Tibial nerve (tissue), 4 donors: ENCODE measurements around the gene ANAPC10. TPM values are rescaled to one million over a fixed set of nuclear protein-coding genes. Genes with fewer than 3 reads are reported as not detected.

Experiments
- DNase-seq, 2 donors: peaks; one replicate each; pipeline ENCODE4 v3.0.0-alpha.2; 2019; ENCODE audit warnings: low spot score in 2 of 2
- H3K27ac ChIP-seq, 4 donors: fragments of 200-600 bp; sonication (generic) in 3 of 4; one replicate each; pipeline ENCODE4 v1.5.1; 2017 to 2019; ENCODE audit warnings: mild to moderate bottlenecking in 1 of 4
- H3K27me3 ChIP-seq, 2 donors: fragments of 200-600 bp; sonication (generic) in 1 of 2; one replicate each; pipeline versions ENCODE4 v1.5.1 to v1.6.0; 2017 to 2019
- H3K36me3 ChIP-seq, 3 donors: fragments of 200-600 bp; sonication (generic); one replicate each; pipeline ENCODE4 v1.5.1; 2018 to 2019
- H3K4me1 ChIP-seq, 4 donors: fragments of 200-600 bp; sonication (generic) in 3 of 4; one replicate each; pipeline ENCODE4 v1.5.1; 2017 to 2019
- H3K4me3 ChIP-seq, 4 donors: fragments of 200-600 bp; sonication (generic) in 3 of 4; one replicate each; pipeline ENCODE4 v1.5.1; 2017 to 2019; ENCODE audit warnings: mild to moderate bottlenecking in 1 of 4, moderate library complexity in 1 of 4
- H3K9me3 ChIP-seq, 4 donors: fragments of 200-600 bp; sonication (generic) in 3 of 4; one replicate each; pipeline ENCODE4 v1.5.1; 2017 to 2019
- EP300 ChIP-seq, 2 donors: sonication (generic); formaldehyde crosslinking; IDR thresholded peaks; one replicate each; pipeline ENCODE4 v1.6.1; 2017; ENCODE audit warnings: antibody characterized with exemption in 2 of 2, mild to moderate bottlenecking in 1 of 2
- POLR2A ChIP-seq, 2 donors: fragments of 450-650 bp; IDR thresholded peaks; one replicate each; pipeline ENCODE4 v1.6.1; 2017; ENCODE audit warnings: antibody characterized with exemption in 2 of 2, mild to moderate bottlenecking in 2 of 2, moderate library complexity in 2 of 2
- WGBS, 2 donors: methylation state at CpG; one replicate each; pipeline ENCODE4 v1.1.5; 2018; 5-methylcytosine and 5-hydroxymethylcytosine counted together
- total RNA-seq, 4 donors: library from RNA; depleted of rRNA; stranded (reverse); fragments of >200 nt; gene quantifications; one replicate each; pipeline ENCODE4 v1.1.0, GENCODE V29; 2016
- TF ChIP-seq, protein P1 (sequence below), 5 experiments: fragments of 200-600 bp in 3 of 5; fragments of 450-650 bp in 2 of 5; sonication (generic) in 3 of 5; IDR thresholded peaks; one replicate each; pipeline ENCODE4 v1.5.1; 2016 to 2019; ENCODE audit warnings: antibody characterized with exemption in 5 of 5, mild to moderate bottlenecking in 3 of 5, moderate library complexity in 2 of 5

ANAPC10 gene
- total RNA-seq, 4 donors from 2014 or later = 15.7 to 44.2 (median 21.9) TPM

DNA sequence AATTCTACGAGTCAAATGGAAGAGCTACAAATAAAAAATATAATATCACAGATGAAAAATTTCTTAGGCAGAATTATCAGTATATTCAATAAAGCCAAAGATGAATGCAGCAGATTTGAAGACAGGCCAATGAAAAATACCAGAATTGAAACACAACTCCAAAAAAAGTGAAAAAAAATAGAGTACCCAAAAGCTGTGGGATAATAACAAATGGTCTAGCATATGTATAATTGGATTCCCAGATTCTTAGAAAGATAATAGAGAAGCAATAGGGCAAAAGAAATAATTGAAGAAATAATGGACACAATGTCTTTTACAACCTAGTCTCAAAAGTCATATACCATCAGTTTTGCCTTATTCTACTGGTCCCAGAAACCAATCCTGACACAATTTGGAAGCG is 4.4 kb downstream of the ANAPC10 start:
- 98 to 100% methylated on average over 2 of the region's 2 CpGs for WGBS, 2 donors
- TF ChIP-seq, protein P1, sequence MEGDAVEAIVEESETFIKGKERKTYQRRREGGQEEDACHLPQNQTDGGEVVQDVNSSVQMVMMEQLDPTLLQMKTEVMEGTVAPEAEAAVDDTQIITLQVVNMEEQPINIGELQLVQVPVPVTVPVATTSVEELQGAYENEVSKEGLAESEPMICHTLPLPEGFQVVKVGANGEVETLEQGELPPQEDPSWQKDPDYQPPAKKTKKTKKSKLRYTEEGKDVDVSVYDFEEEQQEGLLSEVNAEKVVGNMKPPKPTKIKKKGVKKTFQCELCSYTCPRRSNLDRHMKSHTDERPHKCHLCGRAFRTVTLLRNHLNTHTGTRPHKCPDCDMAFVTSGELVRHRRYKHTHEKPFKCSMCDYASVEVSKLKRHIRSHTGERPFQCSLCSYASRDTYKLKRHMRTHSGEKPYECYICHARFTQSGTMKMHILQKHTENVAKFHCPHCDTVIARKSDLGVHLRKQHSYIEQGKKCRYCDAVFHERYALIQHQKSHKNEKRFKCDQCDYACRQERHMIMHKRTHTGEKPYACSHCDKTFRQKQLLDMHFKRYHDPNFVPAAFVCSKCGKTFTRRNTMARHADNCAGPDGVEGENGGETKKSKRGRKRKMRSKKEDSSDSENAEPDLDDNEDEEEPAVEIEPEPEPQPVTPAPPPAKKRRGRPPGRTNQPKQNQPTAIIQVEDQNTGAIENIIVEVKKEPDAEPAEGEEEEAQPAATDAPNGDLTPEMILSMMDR (IDR thresholded peaks at IDR 0.05) = no peak
- no peak for TF ChIP-seq EP300 (IDR thresholded peaks at IDR 0.05)
- no peak for TF ChIP-seq POLR2A (IDR thresholded peaks at IDR 0.05)
- Histone ChIP-seq H3K27ac (no peak overlapping the region), H3K4me3 (no peak overlapping the region), H3K4me1 (peaks cover 0 to 20% (median 11%) of the 10 kb centered on the region in 4 donors), H3K27me3 (no peaks in the 10 kb centered on the region), H3K9me3 (peaks cover 0 to 8% (median 0%) of the 10 kb centered on the region in 4 donors), H3K36me3 (peaks cover 0 to 60% (median 0%) of the 10 kb centered on the region in 3 donors)
- no peak for DNase-seq

DNA sequence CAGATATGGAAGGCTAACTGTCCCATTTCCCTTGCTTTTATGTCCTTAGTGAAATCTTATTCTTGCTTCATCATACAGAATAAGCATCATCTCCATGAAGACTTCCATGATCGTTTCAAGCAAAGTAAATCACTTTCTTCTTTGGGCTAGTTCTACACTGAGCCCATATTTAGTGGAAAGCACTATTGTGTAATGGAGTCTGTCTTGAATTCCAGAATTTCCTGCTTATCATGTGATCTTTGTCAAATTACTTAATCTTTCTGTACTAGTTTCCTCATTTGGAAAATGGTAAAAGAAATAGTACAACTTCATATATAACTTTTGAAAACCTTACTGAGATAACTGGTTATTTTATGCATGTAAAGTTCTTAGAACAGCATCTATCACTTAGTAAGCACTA is 7.6 kb downstream of the ANAPC10 start:
- peaks cover 0 to 8% (median 0%) of the 10 kb centered on the region in 4 donors for H3K9me3 ChIP-seq
- peaks cover 0 to 76% (median 0%) of the 10 kb centered on the region in 3 donors for H3K36me3 ChIP-seq
- no peaks in the 10 kb centered on the region for H3K4me1 ChIP-seq
- WGBS, 2 donors = 88 to 92% methylated on average over 1 of the region's 1 CpG
- DNase-seq = no peak
- H3K27ac ChIP-seq = no peak overlapping the region
- H3K27me3 ChIP-seq = no peaks in the 10 kb centered on the region
- no peak overlapping the region for H3K4me3 ChIP-seq
- TF ChIP-seq, protein P1 (IDR thresholded peaks at IDR 0.05) = no peak
- TF ChIP-seq EP300 (IDR thresholded peaks at IDR 0.05) (no peak), POLR2A (IDR thresholded peaks at IDR 0.05) (no peak)

DNA sequence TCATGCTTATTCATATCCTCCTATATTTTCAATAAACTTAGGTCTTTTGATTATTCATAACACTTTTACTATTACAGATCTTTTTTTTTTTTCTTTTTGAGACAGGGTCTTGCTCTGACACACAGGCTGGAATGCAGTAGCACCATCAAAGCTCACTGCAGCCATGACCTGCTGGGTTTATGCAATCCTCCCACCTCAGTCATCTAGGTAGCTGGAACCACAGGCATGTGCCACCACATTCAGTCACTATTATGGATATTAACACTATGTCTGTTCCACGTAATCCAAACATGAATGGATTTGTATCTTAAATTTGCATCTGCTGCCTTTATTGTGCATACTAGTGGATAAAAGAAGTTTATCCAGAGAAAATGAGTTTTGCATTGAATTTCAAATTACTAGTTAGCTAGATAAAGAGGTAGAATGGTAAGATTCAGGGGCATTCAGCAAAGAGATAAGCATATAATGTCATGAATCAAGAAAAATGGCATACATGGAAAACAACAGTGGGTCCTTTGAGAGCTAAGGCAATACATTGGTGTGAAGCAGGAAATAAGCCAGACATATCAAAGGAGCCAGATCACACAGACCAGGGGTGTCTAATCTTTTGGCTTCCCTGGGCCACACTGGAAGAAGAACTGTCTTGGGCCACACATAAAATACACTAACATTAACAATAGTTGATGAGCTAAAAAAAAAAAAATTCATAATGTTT is 13.9 kb downstream of the ANAPC10 start:
- Histone ChIP-seq H3K9me3 (no peaks in the 10 kb centered on the region), H3K27ac (no peak overlapping the region), H3K4me3 (no peak overlapping the region), H3K36me3 (peaks cover 0 to 58% (median 0%) of the 10 kb centered on the region in 3 donors), H3K4me1 (no peaks in the 10 kb centered on the region), H3K27me3 (no peaks in the 10 kb centered on the region)
- WGBS, 2 donors = 100% methylated on average over 1 of the region's 1 CpG
- DNase-seq = no peak
- TF ChIP-seq POLR2A (IDR thresholded peaks at IDR 0.05) (no peak), EP300 (IDR thresholded peaks at IDR 0.05) (no peak)
- TF ChIP-seq, protein P1 (IDR thresholded peaks at IDR 0.05) = no peak

DNA sequence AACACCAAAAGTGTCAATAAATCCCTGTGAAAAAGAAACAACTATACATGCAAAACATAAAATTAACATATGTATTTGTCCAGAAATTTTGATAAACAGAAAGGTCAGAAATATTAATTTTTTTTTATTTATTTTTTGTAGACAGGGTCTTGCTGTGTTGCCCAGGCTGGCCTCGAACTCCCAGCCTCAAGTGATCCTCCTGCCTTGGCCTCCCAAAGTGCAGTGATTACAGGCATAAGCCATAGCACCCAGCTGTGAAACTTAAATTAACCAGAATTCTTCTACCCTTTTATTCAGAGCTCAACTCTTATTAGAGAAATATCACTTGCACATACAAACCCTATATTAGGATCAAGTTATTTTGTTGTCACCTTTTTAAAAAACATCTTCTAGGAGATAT is 16.2 kb downstream of the ANAPC10 start:
- Histone ChIP-seq H3K36me3 (peaks cover 0 to 71% (median 0%) of the 10 kb centered on the region in 3 donors), H3K27ac (no peak overlapping the region), H3K9me3 (peaks cover 0 to 8% (median 2%) of the 10 kb centered on the region in 4 donors), H3K4me1 (no peaks in the 10 kb centered on the region), H3K27me3 (no peaks in the 10 kb centered on the region), H3K4me3 (no peak overlapping the region)
- TF ChIP-seq, protein P1 (IDR thresholded peaks at IDR 0.05) = no peak
- TF ChIP-seq POLR2A (IDR thresholded peaks at IDR 0.05) (no peak), EP300 (IDR thresholded peaks at IDR 0.05) (no peak)
- DNase-seq = no peak
- 97 to 100% methylated on average over 1 of the region's 1 CpG for WGBS, 2 donors

DNA sequence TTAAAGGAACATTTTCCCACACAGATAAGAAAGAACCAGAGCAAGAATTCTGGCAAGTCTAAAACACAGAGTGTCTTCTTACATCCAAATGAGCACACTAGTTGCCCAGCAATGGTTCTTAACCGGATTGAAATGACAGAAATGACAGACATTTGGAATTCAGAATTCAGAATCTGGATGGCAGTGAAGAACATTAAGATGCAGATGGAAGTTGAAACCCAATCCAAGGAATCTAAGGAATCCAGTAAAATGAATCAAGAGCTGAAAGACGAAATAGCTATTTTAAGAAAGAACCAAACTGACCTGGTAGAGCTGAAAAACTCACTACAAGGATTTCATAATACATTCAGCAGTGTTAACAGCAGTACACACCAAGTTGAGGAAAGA is 21.5 kb downstream of the ANAPC10 start:
- Histone ChIP-seq H3K9me3 (peaks cover 0 to 8% (median 2%) of the 10 kb centered on the region in 4 donors), H3K4me3 (no peak overlapping the region), H3K36me3 (peaks cover 0 to 59% (median 0%) of the 10 kb centered on the region in 3 donors), H3K27me3 (no peaks in the 10 kb centered on the region), H3K27ac (no peak overlapping the region), H3K4me1 (no peaks in the 10 kb centered on the region)
- DNase-seq = no peak
- WGBS, 2 donors = 60 to 74% methylated on average over 2 of the region's 2 CpGs
- TF ChIP-seq, protein P1 (IDR thresholded peaks at IDR 0.05) = no peak
- TF ChIP-seq POLR2A (IDR thresholded peaks at IDR 0.05) = no peak
- no peak for TF ChIP-seq EP300 (IDR thresholded peaks at IDR 0.05)
